GM23338 (cell line): ENCODE measurements around the gene FAM98A. TPM values are rescaled to one million over a fixed set of nuclear protein-coding genes. Genes with fewer than 3 reads are reported as not detected.

Experiments used
- ATAC-seq: fragments of 200-7000 bp; cut with Tn5 transposase; 3 replicates; pipeline ENCODE4 v1.9.1; 2020
- DNase-seq: peaks from one replicate; pipeline ENCODE4 v3.0.0-alpha.2; 2015; ENCODE audit warnings: low spot score
- H2AFZ ChIP-seq: fragments of 200-600 bp; sonication (generic); 2 replicates; pipeline ENCODE4 v1.8.0; 2016; ENCODE audit warnings: antibody characterized with exemption, mild to moderate bottlenecking, moderate library complexity
- H3F3A ChIP-seq: fragments of 200-600 bp; sonication (generic); replicated peaks from 2 replicates; pipeline ENCODE4 v1.8.0; 2017; ENCODE audit warnings: antibody characterized with exemption, mixed run types, low read depth
- H3K27ac ChIP-seq: fragments of 200-600 bp; sonication (generic); 2 replicates; pipeline ENCODE4 v1.6.1; 2016; ENCODE audit warnings: low read depth
- H3K27me3 ChIP-seq: fragments of 200-600 bp; sonication (generic); 2 replicates; pipeline ENCODE4 v1.8.0; 2016; ENCODE audit warnings: mild to moderate bottlenecking, mixed run types, moderate library complexity; ENCODE audit not compliant: insufficient read depth
- H3K36me3 ChIP-seq: fragments of 200-600 bp; sonication (generic); 2 replicates; pipeline ENCODE4 v1.8.0; 2016; ENCODE audit warnings: mild to moderate bottlenecking; ENCODE audit not compliant: insufficient read depth
- H3K4me1 ChIP-seq: fragments of 200-600 bp; sonication (generic); 2 replicates; pipeline ENCODE4 v1.8.0; 2016; ENCODE audit warnings: mild to moderate bottlenecking, moderate library complexity; ENCODE audit not compliant: insufficient read depth
- H3K4me2 ChIP-seq: fragments of 200-600 bp; sonication (generic); 2 replicates; pipeline ENCODE4 v1.7.1; 2017; ENCODE audit warnings: mixed run types
- H3K4me3 ChIP-seq: fragments of 200-600 bp; sonication (generic); 2 replicates; pipeline ENCODE4 v1.6.1; 2016; ENCODE audit warnings: mixed run types
- H3K79me2 ChIP-seq: fragments of 200-600 bp; sonication (generic); replicated peaks from 2 replicates; pipeline ENCODE4 v1.8.0; 2017; ENCODE audit warnings: mild to moderate bottlenecking; ENCODE audit not compliant: insufficient read depth
- H3K9me2 ChIP-seq: fragments of 200-600 bp; sonication (generic); 2 replicates; pipeline ENCODE4 v1.8.0; 2017; ENCODE audit not compliant: insufficient read depth
- H4K20me1 ChIP-seq: fragments of 200-600 bp; sonication (generic); replicated peaks from 2 replicates; pipeline ENCODE4 v1.8.0; 2017; ENCODE audit warnings: mild to moderate bottlenecking; ENCODE audit not compliant: insufficient read depth
- H3K27ac Mint-ChIP-seq: 2 replicates; pipeline ENCODE4 v1.8.0; 2020; ENCODE audit warnings: inconsistent platforms, mild to moderate bottlenecking, moderate library complexity, mixed read lengths
- H3K27me3 Mint-ChIP-seq: 3 replicates; pipeline ENCODE4 v1.8.0; 2022; ENCODE audit warnings: low read depth, mild to moderate bottlenecking, moderate library complexity, mixed read lengths, inconsistent platforms; ENCODE audit not compliant: insufficient read depth, poor library complexity
- H3K36me3 Mint-ChIP-seq: 3 replicates; pipeline ENCODE4 v1.8.0; 2021; ENCODE audit warnings: low read depth, mild to moderate bottlenecking, inconsistent platforms, moderate library complexity, mixed read lengths
- H3K4me1 Mint-ChIP-seq: 3 replicates; pipeline ENCODE4 v1.8.0; 2020; ENCODE audit warnings: mild to moderate bottlenecking, inconsistent platforms, mixed read lengths
- H3K4me3 Mint-ChIP-seq: 3 replicates; pipeline ENCODE4 v1.8.0; 2021; ENCODE audit warnings: moderate library complexity, mild to moderate bottlenecking, inconsistent platforms, mixed read lengths
- H3K9me3 Mint-ChIP-seq: 3 replicates; pipeline ENCODE4 v1.8.0; 2020; ENCODE audit warnings: moderate library complexity, mild to moderate bottlenecking, inconsistent platforms, mixed read lengths
- CREB1 ChIP-seq: fragments of 250-450 bp; sonication (Bioruptor Pico); IDR thresholded peaks from 2 replicates; pipeline ENCODE4 v1.5.0; 2020; ENCODE audit warnings: low read depth, mild to moderate bottlenecking, moderate library complexity
- EZH2 ChIP-seq: fragments of 200-600 bp; sonication (generic); IDR thresholded peaks from one replicate; pipeline ENCODE4 v1.8.0; 2017; ENCODE audit warnings: antibody characterized with exemption, mild to moderate bottlenecking, low read depth; ENCODE audit not compliant: unreplicated experiment
- JUNB ChIP-seq: IDR thresholded peaks from one replicate; pipeline ENCODE4 v1.6.1; 2016; ENCODE audit warnings: antibody characterized with exemption; ENCODE audit not compliant: unreplicated experiment
- STAT1 ChIP-seq: IDR thresholded peaks from one replicate; pipeline ENCODE4 v1.6.1; 2016; ENCODE audit warnings: antibody characterized with exemption; ENCODE audit not compliant: unreplicated experiment
- ZNF331 ChIP-seq: fragments of 250-450 bp; sonication (Bioruptor Pico); IDR thresholded peaks from 2 replicates; pipeline ENCODE4 v1.5.0; 2020; ENCODE audit warnings: low read depth, mild to moderate bottlenecking, moderate library complexity
- ZNF462 ChIP-seq: fragments of 250-450 bp; sonication (Bioruptor Pico); IDR thresholded peaks from 2 replicates; pipeline ENCODE4 v1.5.0; 2020; ENCODE audit warnings: mild to moderate bottlenecking, moderate library complexity
- polyA plus RNA-seq: library from polyadenylated mRNA; unstranded; fragments of >200 nt; fragmentation: Nextera tagmentation; extraction: Ambion mirVana; gene quantifications from 2 replicates; pipeline ENCODE4 v1.2.1, GENCODE V29; 2016
- total RNA-seq: library from RNA; depleted of rRNA; stranded (reverse); fragments of >200 nt; shearing (Covaris generic); gene quantifications from 2 replicates; pipeline ENCODE4 v1.2.3, GENCODE V29; 2014
- TF ChIP-seq, protein P1 (sequence below): IDR thresholded peaks from 2 replicates; pipeline ENCODE4 v1.6.1; 2016; ENCODE audit warnings: antibody characterized with exemption
- TF ChIP-seq, protein P2 (sequence below), 2 experiments: fragments of 200-600 bp in 1 of 2; sonication (generic) in 1 of 2; conservative IDR thresholded peaks; 2 replicates each; pipeline versions ENCODE4 v1.5.1 to v1.6.1; 2016 to 2017; ENCODE audit warnings: antibody characterized with exemption in 2 of 2, low read depth in 2 of 2, mild to moderate bottlenecking in 2 of 2, moderate library complexity in 1 of 2
- TF ChIP-seq, protein P3 (sequence below): IDR thresholded peaks from one replicate; pipeline ENCODE4 v1.6.1; 2018; ENCODE audit warnings: antibody characterized with exemption; ENCODE audit not compliant: unreplicated experiment

Gene FAM98A
- total and polyA plus RNA-seq, 2 experiments from 2014 or later = 68.6 to 149 TPM

- H3K36me3 ChIP-seq = no peaks in the 10 kb centered on the region; the same call in 1 of the 2 replicates
- H3K27me3 Mint-ChIP-seq = peaks cover 9% of the 10 kb centered on the region
- peak overlapping the region; percentile 90 for H3K4me2 ChIP-seq
- no peak overlapping the region; the same call in 1 of the 2 replicates for H2AFZ ChIP-seq
- H4K20me1 ChIP-seq = no peaks in the 10 kb centered on the region
- peaks cover 43% of the 10 kb centered on the region for H3K4me1 ChIP-seq
- peak overlapping the region; percentile 69 for H3K4me3 ChIP-seq
- peak overlapping the region; percentile 93 for H3K4me3 Mint-ChIP-seq
- TF ChIP-seq EZH2 (no peak), STAT1 (no peak), CREB1 (CRISPR knock-in tag) (no peak), ZNF462 (CRISPR knock-in tag) (no peak), ZNF331 (CRISPR knock-in tag) (no peak), JUNB (no peak)
- TF ChIP-seq, protein P1, sequence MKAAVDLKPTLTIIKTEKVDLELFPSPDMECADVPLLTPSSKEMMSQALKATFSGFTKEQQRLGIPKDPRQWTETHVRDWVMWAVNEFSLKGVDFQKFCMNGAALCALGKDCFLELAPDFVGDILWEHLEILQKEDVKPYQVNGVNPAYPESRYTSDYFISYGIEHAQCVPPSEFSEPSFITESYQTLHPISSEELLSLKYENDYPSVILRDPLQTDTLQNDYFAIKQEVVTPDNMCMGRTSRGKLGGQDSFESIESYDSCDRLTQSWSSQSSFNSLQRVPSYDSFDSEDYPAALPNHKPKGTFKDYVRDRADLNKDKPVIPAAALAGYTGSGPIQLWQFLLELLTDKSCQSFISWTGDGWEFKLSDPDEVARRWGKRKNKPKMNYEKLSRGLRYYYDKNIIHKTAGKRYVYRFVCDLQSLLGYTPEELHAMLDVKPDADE = no peak
- TF ChIP-seq, protein P2, sequence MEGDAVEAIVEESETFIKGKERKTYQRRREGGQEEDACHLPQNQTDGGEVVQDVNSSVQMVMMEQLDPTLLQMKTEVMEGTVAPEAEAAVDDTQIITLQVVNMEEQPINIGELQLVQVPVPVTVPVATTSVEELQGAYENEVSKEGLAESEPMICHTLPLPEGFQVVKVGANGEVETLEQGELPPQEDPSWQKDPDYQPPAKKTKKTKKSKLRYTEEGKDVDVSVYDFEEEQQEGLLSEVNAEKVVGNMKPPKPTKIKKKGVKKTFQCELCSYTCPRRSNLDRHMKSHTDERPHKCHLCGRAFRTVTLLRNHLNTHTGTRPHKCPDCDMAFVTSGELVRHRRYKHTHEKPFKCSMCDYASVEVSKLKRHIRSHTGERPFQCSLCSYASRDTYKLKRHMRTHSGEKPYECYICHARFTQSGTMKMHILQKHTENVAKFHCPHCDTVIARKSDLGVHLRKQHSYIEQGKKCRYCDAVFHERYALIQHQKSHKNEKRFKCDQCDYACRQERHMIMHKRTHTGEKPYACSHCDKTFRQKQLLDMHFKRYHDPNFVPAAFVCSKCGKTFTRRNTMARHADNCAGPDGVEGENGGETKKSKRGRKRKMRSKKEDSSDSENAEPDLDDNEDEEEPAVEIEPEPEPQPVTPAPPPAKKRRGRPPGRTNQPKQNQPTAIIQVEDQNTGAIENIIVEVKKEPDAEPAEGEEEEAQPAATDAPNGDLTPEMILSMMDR (conservative IDR thresholded peaks at IDR 0.05; ENCODE audit: low read depth in 2 of 2) = no peak
- TF ChIP-seq, protein P3, sequence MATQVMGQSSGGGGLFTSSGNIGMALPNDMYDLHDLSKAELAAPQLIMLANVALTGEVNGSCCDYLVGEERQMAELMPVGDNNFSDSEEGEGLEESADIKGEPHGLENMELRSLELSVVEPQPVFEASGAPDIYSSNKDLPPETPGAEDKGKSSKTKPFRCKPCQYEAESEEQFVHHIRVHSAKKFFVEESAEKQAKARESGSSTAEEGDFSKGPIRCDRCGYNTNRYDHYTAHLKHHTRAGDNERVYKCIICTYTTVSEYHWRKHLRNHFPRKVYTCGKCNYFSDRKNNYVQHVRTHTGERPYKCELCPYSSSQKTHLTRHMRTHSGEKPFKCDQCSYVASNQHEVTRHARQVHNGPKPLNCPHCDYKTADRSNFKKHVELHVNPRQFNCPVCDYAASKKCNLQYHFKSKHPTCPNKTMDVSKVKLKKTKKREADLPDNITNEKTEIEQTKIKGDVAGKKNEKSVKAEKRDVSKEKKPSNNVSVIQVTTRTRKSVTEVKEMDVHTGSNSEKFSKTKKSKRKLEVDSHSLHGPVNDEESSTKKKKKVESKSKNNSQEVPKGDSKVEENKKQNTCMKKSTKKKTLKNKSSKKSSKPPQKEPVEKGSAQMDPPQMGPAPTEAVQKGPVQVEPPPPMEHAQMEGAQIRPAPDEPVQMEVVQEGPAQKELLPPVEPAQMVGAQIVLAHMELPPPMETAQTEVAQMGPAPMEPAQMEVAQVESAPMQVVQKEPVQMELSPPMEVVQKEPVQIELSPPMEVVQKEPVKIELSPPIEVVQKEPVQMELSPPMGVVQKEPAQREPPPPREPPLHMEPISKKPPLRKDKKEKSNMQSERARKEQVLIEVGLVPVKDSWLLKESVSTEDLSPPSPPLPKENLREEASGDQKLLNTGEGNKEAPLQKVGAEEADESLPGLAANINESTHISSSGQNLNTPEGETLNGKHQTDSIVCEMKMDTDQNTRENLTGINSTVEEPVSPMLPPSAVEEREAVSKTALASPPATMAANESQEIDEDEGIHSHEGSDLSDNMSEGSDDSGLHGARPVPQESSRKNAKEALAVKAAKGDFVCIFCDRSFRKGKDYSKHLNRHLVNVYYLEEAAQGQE = no peak
- 0 out of 2 replicates have a peak overlapping the region, but pooled peaks have one; percentile 32 for H3K27ac ChIP-seq
- no peaks in the 10 kb centered on the region for H3F3A ChIP-seq
- no peak for DNase-seq
- H3K36me3 Mint-ChIP-seq = peaks cover 6% of the 10 kb centered on the region
- peaks cover 33% of the 10 kb centered on the region for H3K4me1 Mint-ChIP-seq
- peak overlapping the region; percentile 96; the same call in 1 of the 2 replicates for H3K27ac Mint-ChIP-seq
- ATAC-seq = no peak
- no peaks in the 10 kb centered on the region for H3K27me3 ChIP-seq
- H3K9me2 ChIP-seq = no peaks in the 10 kb centered on the region
- H3K79me2 ChIP-seq = peaks cover 76% of the 10 kb centered on the region
- H3K9me3 Mint-ChIP-seq = no peaks in the 10 kb centered on the region
These were observed 769 bp upstream of the FAM98A start for GRCh38 chr2:33599943-33600192.
